NCI-H69 (cell line): ENCODE data around the gene CORO2A.

Experiments used
- DNase-seq: peaks from one replicate; lab custom pipeline; 2025; lab: John Stamatoyannopoulos, UW

Gene CORO2A

DNA sequence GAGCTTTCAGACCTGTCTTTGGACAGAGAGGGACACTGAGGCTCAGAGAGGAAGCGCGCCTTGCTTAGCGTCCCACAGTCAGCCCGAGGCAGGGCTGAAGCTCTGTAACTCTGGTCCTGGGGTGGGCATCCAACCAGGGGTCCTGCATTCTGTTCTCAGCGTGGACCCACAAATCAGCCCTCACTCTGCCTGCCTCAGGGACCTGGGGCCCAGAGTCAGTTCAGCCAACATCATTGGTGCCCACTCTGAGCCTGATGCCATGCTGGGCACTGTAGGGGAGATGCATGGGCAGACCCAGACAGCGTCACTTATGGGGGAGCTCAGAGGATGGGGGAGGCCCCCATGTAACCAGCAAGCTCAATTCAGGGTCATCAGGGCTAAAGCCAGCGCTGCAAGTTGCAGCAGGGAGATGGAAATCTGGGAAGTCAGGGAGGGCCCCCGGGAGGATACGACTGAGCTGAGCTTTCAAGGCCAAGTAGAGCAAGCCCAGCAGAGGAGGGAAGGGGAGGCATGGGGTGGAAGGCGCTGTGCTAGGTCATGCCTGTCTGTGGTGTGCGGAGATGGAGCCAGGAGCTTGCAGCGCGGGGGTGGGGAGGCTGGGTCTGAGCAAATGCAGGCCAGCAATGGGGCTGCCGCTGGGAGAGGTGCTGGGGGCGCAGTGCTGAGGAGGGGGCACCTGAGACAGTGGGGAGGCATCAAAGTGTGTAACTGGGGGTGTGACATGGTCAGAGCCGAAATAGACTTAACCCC, 21.1 kb downstream of the CORO2A start:
- DNase-seq: peak; percentile 45

DNA sequence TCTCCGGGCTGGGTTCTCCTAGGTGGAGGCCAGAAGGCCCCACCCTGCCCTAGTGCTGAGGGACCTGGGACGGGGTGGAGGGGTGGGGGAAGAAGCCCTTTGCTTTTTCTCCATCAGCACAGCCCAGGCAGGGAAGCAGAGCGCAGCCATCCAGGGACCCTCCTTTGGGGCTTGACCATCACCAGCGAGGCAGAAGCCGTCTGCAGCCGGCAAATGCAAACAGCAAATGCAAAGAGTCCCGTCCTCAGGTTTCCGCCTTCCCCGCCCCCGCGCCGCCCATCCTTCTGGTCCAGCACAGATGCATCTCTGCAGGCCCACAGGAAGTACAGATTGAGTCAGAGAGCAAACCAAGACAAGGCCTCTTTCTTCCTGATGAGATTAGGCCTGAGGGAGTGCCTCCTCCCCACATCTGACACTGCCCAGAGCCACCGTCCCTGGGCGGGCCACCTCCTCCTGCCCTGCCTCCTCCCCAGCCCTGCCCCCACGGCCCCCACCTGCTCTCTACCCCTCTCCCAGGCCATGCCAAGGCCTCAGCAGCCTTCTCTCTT, 23.4 kb downstream of the CORO2A start:
- DNase-seq: peak; percentile 91

DNA sequence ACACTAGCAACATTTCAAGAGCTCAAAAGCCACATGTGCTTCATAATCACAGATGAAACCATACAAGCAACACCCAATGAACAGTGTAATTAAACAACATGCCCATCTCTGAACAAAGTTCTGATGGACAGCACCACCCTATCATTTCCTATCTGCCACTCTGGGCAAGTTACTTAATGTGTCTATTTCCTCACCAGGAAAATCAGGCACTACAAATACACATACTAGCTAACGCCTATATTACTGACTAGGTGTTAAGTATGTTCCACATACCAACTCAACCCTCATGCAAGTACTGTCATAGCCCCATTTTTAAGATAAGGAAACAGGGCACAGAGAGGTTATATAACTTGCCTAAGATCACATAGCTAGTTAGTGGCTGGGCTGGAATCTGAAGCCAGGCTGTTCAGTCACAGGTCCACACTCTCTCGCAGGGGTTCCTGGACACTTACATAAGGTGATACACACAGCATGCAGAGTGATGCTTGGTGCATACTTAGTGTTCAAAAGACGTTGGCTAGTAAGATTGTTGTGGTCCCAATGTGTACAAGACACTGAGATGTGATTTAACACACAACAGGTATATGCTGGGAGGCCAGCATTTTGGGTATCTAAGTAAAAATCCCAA, 24.2 kb downstream of the CORO2A start:
- DNase-seq: peak; percentile 33

DNA sequence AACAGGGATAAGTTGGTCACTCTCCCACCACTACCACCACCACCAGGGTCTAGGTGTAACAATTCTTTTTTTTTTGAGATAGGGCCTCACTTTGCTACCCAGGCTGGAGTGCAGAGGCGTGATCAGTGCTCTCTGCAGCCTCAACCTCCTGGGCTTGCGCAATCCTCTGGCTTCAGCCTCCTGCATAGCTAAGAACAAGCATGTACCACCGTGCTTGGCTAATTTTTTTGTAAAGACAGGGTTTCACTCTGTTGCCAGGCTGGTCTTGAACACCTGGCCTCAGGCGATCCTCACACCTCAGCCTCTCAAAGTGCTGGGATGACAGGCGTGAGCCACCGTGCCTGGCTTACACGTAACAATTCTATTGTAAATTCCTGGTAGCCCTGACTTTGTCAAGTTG, 27.5 kb downstream of the CORO2A start:
- no peak for DNase-seq

DNA sequence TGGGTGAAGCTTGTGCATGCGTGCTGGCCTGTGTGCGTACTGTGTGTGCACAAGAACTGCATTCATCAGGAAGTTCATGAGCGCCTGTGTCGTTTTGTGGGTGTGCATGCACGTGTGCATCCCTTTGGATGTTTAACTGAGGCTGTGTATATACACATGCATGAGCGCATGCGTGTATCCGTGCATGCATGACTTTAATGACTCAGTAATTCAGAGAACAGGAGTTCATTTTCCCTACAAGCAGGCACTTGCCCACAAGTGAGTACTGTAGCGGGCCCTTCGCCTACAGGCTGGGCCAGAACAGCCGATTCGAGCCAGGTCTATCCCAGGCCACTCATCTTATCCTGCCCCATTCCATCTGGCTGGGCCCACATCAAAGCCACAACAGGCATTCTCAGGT, 29.8 kb downstream of the CORO2A start:
- no peak for DNase-seq

DNA sequence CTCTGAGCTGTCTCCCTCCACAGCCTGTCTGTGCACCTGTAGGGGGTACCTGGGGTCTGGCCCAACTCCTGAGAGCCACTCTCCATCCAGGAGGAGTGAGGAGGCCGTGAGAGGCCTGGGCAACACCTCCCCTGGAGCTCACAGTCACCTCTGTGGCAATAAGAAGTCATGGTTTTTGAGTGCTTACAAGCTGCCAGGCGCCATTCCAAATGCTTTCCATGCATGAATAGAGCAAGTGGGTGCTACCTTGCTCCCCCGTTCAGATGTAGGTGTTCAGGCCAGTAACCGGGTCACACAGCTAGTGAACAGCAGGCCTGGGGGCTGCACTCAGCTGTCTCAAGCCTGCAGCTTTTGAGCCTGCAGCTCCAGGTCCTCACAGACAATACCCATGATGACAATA, 30.6 kb downstream of the CORO2A start:
- DNase-seq: no peak

DNA sequence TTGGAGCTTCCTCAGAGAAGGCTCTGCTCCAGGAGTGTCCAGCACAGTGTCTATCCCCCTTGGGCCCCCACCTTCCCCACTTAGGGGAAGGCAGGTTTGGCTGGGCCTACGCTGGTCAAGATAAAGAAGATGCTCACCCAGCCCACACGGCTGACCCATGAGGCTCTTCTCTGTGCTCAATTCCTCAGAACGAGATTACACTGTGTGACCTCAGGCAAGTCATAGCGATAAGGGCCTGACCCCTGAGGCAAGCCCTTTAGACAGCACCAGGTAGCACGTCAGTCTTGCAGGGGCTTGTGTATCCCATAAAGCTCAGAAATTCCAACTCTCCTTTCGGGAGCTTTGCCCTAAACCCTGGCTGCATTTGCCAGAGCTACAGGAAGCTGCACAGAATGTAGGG, 32.6 kb downstream of the CORO2A start:
- no peak for DNase-seq

DNA sequence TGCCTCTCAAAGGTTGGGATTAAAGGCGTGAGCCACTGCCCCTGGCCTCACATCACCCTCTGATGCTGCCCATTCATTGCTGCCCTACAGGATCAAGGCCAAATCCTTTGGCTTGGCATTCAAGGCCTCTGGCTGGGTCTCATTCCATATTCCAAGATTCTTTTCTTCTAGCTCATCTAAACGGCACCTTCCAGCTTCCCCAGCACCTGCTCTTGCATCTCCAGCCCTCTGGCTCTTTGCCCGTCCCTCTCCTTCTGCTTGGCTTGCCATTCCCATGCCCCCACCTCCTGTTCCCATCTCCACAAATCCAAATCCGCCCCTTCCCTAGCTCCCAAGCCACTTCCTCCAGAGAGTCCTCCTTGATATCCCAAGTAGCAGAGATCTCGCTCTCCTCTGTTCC, 33.1 kb downstream of the CORO2A start:
- DNase-seq: no peak

DNA sequence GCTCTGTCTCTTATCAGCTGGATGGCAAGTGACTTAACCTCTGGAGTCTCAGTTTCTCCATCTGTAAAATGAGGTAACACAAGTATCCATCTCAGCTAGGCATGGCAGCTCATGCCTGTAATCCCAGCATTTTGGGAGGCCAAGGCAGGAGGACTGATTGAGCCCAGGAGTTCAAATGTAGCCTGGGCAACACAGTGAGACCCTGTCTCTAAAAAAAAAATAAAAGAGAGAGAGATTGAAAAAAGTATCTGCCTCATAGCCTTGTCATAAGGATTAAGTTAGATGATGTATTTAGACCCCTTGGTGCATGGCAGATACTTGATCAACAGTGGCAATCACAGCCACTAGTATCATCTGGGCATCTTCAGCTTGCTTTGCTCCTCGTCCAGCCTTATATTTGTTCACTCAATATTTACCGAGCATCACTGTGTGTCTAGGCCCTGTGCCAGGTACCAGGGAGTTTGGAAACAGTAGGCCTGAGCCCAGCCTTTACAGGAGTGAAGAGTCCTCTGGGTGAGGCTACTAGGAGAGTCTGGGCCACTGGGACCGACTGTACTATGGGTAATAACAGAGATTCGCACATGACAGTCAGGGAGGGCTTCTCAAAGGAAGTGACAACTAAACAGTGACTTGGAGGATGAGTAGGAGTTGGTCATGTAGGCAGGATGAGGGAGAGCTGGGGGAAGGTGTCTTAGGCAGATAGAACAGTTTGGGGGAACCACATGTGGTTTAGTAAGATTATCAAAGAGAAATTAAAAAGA, 34.2 kb downstream of the CORO2A start:
- peak; percentile 96 for DNase-seq

DNA sequence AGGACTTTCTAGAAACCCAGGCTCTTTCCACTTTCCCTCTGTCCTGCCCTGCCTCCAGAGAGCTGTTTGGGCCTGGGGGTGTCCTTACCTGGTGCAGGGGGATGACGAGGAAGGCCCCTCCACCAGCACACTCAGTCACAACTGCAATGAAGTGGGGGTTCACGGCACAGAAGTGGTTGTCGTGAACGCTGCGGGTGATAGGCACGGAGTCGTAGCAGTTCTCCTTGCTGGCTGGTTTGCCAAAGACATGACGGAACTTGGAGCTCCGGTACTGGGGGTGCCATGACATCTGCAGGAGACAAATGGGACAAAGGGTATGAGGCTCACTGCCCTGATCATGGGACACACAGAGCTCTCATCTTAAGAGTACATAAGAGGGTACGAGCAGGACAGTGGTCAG, 35.1 kb downstream of the CORO2A start:
- DNase-seq: no peak

DNA sequence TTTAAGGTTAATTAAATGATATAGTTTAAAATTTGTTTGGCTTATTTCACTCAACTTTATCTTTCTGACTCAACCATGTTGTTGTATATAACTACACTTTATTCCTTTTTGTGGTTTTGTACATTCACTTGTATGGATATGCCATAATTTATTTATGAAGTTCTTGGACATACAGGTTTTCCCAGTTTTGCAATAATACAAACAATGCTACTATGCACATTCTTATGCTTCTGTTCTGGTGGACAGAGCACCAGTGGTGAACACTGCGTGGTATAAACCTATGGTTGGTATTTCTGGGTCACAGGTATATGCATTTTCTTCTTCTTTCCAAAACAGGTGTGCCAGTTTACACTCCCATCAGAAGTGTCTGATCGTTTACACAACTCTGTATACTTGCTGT, 37.8 kb downstream of the CORO2A start:
- DNase-seq: peak; percentile 24

DNA sequence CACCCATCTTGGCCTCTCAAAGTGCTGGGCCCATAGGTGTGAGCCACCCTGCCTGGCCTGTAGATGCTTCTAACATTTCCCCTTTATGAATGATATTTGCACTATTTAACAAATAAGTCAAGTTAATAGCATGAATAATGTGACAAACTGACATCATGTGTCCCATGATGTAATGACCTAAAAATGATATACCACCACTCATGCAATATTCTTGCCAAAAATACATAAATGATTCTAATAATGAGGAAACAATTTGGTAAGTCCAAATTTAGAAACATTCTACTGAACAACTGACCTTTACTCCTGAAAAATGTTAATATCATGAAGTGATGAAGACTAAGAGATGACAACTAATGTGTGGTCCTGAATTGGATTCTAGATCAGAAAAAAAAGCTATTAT, 39.9 kb downstream of the CORO2A start:
- DNase-seq: no peak

DNA sequence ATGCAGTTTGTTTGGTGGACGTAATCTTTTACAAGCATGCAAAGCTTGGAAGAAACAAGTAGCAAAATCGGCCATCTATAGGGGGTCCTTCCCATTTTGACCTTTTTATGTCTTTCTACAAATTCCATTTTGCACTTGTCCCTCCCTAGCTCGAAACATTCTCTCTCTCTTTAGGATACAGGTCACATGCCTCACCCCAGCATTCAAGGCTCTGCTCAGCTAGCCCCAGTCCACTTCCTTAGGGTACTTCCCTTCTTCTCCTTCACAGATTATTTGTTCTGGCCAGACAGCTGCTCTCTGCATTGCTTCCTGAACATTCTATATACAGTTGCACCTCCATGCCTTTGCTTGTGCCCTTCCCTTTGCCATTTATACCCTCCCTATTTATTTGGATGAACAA, 41.7 kb downstream of the CORO2A start:
- peak; percentile 30 for DNase-seq

DNA sequence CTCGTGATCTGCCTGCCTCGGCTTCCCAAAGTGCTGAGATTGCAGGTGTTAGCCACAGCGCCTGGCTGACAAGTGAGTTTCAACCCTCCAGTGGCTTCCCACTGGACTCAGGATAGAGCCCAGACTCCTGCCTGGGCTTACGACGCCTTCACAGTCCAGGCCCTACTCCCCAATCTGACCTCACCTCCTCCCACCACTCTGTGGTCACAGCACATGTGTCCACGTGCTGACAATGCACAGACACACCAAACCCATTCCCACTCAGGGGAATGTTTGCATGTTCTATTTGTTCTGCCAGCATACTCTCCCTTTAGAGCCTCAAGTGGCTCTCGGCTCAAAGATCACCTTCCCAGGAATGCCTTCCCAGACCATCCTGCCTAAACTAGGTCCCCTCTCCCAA, 42.3 kb downstream of the CORO2A start:
- peak; percentile 26 for DNase-seq

DNA sequence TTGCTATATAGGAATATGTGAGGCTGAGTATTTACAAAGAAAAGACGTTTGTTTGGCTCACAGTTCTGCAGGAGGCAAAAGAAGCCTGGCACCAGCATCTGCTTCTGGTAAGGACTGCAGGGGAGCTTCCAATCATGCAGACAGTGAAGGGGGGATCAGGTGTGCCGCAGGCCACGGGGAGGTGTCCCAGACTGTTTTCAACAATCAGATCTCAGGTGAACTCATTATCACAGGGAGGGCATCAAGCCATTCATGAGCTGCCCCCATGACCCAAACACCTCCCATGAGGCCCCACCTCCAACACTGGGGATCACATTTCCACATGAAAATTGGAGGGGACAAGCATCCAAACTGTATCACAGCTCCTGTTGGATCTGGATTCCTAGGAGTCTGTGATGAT, 43.0 kb downstream of the CORO2A start:
- DNase-seq: peak; percentile 80

DNA sequence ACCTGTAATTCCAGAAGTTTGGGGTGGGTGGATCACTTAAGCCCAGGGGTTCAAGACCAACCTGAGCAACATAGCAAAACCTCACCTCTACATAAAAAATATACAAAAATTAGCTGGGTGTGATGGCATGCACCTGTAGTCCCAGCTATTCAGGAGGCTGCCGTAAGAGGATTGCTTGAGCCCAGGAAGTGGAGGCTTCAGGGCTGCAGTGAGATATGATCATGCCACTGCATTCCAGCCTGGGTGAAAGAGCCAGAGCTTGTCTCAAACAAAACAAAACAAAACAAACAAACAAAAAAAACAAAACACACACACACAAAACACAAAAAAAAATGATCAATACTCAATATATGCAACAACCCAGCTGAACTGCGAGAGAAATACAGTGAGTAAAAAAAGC, 44.0 kb downstream of the CORO2A start:
- no peak for DNase-seq

DNA sequence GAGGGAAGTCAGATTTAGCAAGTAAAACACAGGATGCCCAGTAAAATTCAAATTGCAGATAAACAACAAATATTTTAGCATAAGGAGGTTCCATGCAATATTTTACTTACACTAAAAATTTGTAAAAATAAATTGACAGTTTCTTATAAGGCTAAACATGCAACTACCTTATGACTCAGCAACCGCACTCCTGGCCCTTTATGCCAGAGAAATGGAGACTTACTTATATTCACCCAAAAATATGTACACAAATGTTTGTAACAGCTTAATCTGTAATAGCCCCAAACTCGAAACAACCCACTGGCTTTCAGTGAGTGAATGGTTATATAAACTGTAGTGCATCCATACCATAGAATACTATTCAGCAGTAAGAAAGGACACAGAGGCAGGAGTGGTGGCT, 44.9 kb downstream of the CORO2A start:
- no peak for DNase-seq

DNA sequence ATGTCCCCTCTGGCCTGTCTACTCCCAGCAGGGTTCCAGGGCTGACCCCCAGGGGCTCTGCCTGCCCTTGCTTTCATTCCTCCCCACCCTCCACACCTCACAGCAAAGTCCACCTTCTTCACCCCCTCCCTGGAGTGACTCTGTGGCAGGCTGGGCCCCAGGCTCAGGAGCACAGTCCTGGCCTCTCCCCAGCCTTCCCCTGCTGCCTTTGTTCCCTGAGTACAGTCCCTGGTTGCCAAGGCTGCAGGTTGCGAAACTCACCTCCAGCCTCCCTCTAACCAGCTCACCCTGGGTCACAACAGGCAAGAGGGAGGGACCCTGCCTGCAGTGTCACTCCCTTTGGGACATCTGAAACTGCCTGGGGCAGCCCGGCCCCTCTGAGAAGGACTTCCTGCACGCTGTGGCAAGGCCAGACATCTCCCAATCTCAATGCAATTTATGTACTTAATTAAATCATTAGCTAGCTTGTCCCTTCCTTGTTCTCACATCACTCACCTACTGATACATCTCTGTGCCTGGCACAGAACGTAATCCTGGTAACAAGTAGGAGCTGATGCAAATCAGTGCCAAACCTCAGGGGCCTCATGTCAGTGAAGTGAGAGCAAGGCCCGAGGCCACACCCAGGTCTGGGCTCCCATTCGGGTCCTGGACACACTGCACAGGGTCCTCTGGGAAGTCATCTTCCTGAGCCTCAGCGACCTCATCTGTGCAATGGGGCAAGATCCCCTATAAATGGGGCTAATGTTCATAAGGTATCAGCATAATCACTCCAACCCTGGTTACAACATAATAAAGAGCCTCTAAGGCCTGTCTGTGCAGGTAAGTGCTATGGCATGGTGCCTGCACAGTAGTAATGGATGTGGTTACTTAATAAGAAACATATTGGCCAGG, 46.1 kb downstream of the CORO2A start:
- peak; percentile 95 for DNase-seq

DNA sequence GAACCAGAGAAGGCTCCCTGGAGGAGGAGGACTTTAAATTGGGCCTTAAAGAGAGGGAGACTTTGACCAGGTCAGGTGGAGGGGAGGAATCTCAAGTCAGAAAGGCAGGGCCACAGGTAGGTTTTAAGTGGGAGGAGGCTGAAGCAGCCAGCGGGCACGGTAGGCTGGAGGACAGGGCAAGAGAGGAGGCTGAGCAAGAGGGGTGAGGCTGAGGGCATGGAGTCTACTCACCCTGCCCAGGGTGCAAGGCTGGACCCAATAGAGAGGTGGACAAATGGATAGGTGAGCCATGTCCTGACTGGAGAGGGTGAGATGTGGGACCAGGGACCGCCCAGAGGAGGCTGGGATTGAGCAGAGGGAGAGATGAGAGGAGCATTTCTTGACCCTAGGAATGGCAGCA, 47.8 kb downstream of the CORO2A start:
- no peak for DNase-seq

DNA sequence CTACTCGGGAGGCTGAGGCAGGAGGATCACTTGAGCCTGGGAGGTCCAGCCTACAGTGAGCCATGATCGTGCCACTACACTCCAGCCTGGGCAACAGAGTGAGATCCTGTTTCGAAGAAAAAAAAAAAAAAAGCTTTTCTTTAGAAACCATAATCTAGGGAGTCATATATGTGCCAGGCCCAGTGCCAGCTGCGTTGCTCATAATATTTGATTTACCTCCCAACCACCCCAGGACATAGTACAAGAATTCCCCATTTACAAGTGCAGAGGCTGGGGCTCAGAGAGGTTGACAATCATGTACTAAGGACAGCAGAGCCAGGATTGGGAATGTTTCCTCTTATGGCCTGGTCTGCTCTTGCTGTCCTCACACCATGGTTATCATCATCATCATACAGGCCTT, 48.4 kb downstream of the CORO2A start:
- DNase-seq: no peak

DNA sequence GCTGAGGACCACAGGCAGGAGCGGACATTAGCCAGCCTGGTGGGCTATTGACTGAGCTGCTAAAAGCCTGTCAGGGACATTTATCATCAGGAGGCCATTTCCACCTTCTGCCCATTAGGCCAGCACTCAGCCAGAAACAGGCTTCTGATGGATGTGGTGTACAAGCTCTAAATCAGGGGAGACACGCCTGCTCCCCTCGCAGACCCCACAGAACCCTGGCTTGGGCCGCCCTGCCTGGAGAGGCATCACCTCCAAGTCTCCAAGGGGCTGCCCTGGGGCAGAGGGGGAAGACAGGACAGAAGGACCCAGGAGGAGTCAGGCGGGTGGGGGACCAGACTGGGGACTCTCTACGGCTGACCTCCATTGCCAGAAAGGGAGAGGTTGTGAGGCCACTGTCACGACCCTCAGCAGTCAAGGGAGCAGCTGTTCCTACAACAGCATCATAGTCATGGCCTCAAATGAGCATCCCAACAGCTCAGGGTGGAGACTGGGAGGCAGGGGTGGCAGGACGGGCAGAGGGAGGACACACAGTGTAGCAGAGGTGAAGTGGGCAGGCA, 49.4 kb downstream of the CORO2A start:
- DNase-seq: peak; percentile 55
